Amygdala (tissue), 56 donors: ENCODE results near the gene SYNPR.

ENCODE experiments used
- DNase-seq, 56 donors: peaks; one replicate each; lab custom pipeline; 2025; lab: John Stamatoyannopoulos, UW

SYNPR gene

DNA sequence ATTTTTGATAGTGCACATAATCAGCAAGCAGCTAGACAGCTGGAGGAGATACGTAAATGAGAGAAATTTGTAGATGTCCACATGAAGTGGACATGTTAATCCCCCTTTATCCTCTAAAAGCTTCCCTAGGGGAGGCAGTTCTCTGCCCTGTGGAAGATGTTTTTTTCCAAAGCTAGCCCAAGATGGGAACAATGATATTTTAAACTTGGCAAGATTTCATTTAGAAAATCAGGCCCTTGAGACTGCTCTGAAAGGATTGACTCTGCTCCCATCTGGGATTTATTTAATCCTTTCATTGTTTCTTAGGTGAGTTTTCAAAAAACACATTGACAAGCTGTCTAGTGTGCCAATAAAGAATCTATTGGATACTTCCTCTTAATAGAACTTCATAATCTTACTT is 92.0 kb downstream of the SYNPR start:
- no peak for DNase-seq

- DNase-seq: no peak
Measured at GRCh38 chr3:63383040-63383439, 104.9 kb downstream of the SYNPR start.

DNA sequence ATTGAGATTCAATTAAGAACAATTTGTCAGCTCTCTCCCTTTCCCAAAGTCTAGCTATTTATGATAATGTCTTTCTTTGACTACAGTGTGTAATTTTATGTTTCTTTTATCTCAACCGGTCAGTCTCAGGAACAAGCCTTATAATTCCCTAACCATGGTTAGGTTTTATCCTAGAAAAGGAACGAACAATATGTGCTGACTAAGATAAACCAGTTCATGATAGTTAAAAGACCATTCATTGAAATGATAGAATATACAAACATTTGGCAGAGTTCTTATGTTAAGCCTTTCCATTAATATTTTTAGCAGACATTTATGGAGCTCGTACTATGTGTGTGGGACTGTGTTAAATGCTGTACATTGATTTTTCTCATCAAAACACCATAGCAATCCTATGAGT is 106.3 kb downstream of the SYNPR start:
- DNase-seq: no peak

DNA sequence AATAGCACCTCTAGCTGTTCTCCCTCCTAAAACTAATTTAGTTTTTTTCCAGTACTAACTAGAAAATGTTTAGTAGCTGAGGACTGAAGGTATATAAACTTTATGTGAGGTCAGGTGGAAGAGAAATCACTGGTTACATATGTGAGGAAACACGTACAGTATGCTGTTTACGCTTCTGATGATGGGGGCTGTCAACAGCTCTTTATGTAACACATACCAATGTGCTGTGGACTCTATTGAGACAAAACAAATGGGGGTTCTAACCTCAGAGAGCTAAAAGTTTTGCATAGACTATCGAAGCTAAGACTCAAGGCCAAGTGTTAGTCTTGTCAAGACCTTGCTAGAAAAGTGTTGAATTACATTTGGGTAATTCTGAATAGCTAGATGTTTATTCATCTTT is 107.5 kb downstream of the SYNPR start:
- DNase-seq: no peak

DNA sequence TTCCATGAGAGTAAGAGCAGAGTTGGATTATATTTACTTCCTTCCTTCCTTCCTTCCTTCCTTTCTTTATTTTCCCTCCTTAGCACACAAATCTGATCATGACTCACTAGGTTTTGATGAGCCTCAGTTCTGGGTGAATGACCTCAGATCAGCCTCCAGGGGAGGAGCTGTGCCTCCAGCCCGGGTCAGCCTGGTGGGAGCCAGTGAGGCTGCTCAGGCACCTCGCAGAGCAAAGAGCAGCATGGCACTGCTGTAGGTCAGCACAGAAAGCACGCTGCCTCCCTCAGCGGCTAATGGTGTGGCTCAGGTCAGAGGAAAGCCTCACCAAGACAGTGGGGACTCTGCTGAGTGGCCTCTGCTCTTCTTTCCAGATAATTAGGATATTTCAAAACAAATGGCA is 108.5 kb downstream of the SYNPR start:
- DNase-seq: no peak

DNA sequence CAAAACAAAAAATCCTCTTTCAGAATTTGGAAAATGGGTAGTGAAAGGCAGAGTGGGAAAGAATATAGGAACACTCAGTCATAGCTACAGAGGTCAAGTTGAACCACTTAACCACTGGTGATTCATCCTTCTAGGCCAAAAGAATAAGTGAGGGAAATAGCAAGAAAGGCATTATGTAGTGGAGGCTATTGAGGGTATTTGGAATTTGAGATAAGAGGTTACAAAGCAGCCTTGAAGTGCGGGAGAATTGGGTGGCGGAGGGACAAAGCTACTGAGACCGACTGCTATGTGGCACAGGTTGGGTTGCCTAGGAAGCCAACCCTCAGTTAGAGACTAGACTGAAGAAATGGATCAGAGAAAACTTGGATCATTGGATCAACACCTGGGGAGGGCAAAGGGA is 109.5 kb downstream of the SYNPR start:
- DNase-seq: no peak

DNA sequence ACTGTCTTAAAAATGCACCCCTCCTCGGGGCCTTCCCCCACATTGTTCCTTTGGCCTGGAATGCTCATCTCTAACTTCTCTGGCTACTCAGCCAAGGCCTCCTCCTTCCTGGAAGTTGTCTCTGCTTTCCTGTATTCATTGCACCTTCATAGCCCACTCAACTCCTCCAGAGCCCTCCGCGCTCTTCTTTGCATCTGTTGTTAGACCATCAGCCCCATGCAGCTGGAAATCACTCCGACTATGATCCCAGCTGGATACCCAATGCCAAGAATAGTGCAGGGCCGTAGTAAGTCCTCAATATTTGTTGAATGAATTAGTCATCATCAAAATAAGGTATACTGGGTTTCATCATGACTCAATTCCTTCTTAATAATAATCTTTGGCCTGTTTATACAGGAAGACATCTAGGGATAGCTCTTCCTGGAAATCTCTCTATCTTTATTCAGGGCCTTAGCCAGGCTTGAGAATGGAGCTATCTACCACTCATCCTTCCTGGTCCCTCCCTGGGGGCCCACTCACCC is 112.7 kb downstream of the SYNPR start:
- no peak for DNase-seq

GRCh38 chr3:63395960-63396359 is 117.9 kb downstream of the SYNPR start:
- DNase-seq: no peak

- no peak for DNase-seq
Measured at GRCh38 chr3:63400246-63400860, 122.2 kb downstream of the SYNPR start.

GRCh38 chr3:63405882-63406281 is 127.8 kb downstream of the SYNPR start:
- DNase-seq: no peak

- no peak for DNase-seq
Measured at GRCh38 chr3:63413523-63413922, 135.4 kb downstream of the SYNPR start.

- no peak for DNase-seq
Measured at GRCh38 chr3:63414607-63415006, 136.5 kb downstream of the SYNPR start.

GRCh38 chr3:63429905-63430304 is 151.8 kb downstream of the SYNPR start:
- DNase-seq: no peak

GRCh38 chr3:63430875-63431274 is 152.8 kb downstream of the SYNPR start:
- no peak for DNase-seq

DNA sequence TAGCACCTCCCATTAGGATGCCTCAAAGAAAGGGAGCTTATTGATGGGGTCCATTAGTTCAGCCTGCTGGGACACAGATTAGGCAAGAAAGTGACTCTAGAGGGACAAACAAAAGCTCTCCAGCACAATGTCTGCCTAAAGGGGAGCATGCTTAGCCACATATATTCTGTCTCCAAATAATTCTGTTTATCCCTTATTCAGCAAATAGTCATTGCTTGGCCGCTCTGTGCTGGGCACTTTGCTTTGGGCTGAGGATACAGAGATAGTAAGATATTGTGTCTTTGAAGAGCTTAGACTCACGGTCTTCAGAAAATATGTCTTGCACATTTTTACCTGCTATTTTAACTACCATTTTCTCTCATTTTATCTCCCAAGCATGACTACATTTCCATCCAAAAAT is 159.8 kb downstream of the SYNPR start:
- no peak for DNase-seq

DNA sequence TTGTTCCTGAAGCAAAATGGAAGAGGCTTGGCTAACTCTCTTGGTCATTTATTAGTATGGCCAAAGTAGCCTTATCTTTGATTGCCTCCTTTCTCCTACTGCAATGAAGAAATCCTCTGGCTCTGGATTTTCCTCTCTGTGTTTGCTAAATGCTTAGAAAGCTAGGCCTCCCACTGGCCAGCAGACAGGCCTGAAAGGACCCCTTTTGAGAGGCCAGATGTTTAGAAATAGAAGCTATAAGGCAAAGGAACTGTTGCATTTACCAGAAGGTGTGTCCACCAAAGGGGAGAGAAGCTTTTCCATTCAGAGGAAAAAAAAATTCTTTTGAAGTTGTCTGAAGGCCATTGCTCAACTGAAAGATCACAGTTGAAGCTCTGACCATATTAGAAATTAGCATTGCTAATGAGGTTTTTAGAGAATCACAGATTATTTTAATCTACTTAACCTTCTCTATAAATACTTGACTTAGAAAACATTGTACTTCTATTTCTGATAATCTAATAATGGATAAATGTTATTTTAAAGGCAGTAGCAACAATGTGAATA is 160.8 kb downstream of the SYNPR start:
- DNase-seq: no peak

- DNase-seq: no peak
Measured at GRCh38 chr3:63441262-63441661, 163.2 kb downstream of the SYNPR start.

GRCh38 chr3:63442918-63443317 is 164.8 kb downstream of the SYNPR start:
- DNase-seq: no peak

- no peak for DNase-seq
Measured at GRCh38 chr3:63450023-63450422, 171.9 kb downstream of the SYNPR start.

GRCh38 chr3:63450634-63451363 is 172.7 kb downstream of the SYNPR start:
- DNase-seq: no peak

DNA sequence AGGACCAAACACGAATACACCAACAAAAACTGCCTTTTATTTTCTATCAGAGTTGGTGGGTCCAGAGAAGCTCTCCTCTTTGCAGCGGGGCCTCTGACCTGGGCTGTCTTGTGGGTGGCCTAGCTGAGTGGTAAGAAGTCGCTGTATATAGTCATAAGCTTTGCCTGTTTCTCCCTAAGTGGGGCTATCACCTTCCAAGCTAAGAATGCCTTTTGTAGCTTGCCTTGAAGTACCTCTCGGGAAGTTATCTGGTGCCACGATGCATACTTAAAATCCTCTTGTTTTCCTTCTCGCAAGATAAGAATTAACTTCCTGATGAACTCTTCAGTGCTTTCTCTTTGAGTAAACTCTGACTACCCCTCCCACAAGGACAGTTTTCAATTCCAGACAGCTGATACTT is 178.8 kb downstream of the SYNPR start:
- no peak for DNase-seq

DNA sequence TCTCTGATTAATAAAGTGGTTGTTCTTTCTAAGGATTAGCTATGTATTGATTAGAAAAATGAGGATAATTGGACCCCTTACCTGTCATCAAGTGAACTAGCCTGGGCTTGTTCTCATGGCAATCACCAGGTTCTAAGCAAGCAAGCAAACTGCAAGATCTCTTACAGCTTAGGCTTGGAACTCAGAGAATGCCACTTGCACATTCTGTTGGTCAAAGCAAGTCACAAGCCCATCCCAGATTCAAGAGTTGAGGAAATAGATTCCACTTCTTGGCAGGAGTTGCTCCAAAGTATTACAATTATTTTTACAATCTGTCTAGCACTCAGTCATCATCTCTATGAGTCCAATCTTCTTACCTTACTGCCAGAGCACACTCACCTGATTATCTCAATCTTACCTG is 180.3 kb downstream of the SYNPR start:
- DNase-seq: no peak
